HT1080 (cell line): Measurements from ENCODE around the gene RPL10A. TPM values are rescaled to one million over a fixed set of nuclear protein-coding genes. Genes with fewer than 3 reads are reported as not detected.

ENCODE experiments used
- DNase-seq: peaks from one replicate; pipeline ENCODE4 v3.0.0-alpha.2; 2015; ENCODE audit warnings: low read depth
- total RNA-seq: library from RNA; depleted of rRNA; stranded (reverse); fragments of >200 nt; shearing (Covaris generic); gene quantifications from 2 replicates; pipeline ENCODE4 v1.2.3, GENCODE V29; 2014

Gene RPL10A
- total RNA-seq, 1 experiment from 2014 or later: 2,516 TPM

GRCh38 chr6:35491558-35492257 is 23.5 kb downstream of the RPL10A start:
- no peak for DNase-seq

GRCh38 chr6:35492258-35492973 is 24.2 kb downstream of the RPL10A start:
- no peak for DNase-seq

GRCh38 chr6:35492974-35493284 is 24.7 kb downstream of the RPL10A start:
- no peak for DNase-seq

- DNase-seq: no peak
These were observed 25.2 kb downstream of the RPL10A start for GRCh38 chr6:35493307-35493983.

GRCh38 chr6:35494161-35494563 is 26.0 kb downstream of the RPL10A start:
- no peak for DNase-seq

- no peak for DNase-seq
These were observed 27.2 kb downstream of the RPL10A start for GRCh38 chr6:35495258-35496035.

- DNase-seq: no peak
These were observed 28.0 kb downstream of the RPL10A start for GRCh38 chr6:35496036-35496840.

GRCh38 chr6:35496841-35497570 is 28.8 kb downstream of the RPL10A start, which contains the start of gene TEAD3:
TEAD3 (minus strand) TSS chr6:35497079.
- DNase-seq: no peak

GRCh38 chr6:35497571-35498421 is 29.6 kb downstream of the RPL10A start:
- peak; percentile 43 for DNase-seq

GRCh38 chr6:35498422-35499067 is 30.3 kb downstream of the RPL10A start:
- DNase-seq: no peak

GRCh38 chr6:35499372-35499771 is 31.2 kb downstream of the RPL10A start:
- no peak for DNase-seq

GRCh38 chr6:35500782-35501181 is 32.6 kb downstream of the RPL10A start:
- peak; percentile 70 for DNase-seq

- no peak for DNase-seq
These were observed 33.6 kb downstream of the RPL10A start for GRCh38 chr6:35501784-35502183.

- DNase-seq: no peak
These were observed 35.3 kb downstream of the RPL10A start for GRCh38 chr6:35503534-35503933.

- no peak for DNase-seq
These were observed 37.8 kb downstream of the RPL10A start for GRCh38 chr6:35505999-35506412.

GRCh38 chr6:35506536-35506935 is 38.3 kb downstream of the RPL10A start:
- no peak for DNase-seq

- DNase-seq: no peak
These were observed 39.0 kb downstream of the RPL10A start for GRCh38 chr6:35507221-35507620.

GRCh38 chr6:35508027-35508426 is 39.8 kb downstream of the RPL10A start:
- no peak for DNase-seq

- no peak for DNase-seq
These were observed 40.3 kb downstream of the RPL10A start for GRCh38 chr6:35508542-35508941.
